ENCODE measurements around the gene SCN4B.

DNA sequence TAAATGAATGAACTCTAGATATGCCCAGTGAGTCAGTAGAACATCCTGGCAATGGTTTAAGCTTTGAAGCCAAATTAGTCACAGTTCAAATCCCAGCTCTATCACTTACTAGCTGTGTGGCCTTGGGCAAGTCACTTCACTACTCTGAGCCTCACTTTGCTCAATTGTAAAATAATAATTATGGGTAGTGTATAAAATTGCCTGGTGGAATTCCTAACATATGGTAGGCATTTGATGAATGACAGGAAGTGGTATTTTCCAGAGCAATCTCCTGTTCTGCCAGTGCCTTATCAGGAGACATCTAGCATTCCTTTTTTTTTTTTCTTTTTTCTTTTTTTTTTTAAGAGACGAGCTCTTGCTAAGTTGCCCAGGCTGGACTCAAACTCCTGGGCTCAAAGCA lies 13.0 kb downstream of the SCN4B start:
- TF ChIP-seq EZH2 (IDR thresholded peaks at IDR 0.05): no peak
- TF ChIP-seq, protein P1, sequence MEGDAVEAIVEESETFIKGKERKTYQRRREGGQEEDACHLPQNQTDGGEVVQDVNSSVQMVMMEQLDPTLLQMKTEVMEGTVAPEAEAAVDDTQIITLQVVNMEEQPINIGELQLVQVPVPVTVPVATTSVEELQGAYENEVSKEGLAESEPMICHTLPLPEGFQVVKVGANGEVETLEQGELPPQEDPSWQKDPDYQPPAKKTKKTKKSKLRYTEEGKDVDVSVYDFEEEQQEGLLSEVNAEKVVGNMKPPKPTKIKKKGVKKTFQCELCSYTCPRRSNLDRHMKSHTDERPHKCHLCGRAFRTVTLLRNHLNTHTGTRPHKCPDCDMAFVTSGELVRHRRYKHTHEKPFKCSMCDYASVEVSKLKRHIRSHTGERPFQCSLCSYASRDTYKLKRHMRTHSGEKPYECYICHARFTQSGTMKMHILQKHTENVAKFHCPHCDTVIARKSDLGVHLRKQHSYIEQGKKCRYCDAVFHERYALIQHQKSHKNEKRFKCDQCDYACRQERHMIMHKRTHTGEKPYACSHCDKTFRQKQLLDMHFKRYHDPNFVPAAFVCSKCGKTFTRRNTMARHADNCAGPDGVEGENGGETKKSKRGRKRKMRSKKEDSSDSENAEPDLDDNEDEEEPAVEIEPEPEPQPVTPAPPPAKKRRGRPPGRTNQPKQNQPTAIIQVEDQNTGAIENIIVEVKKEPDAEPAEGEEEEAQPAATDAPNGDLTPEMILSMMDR (IDR thresholded peaks at IDR 0.05): no peak

Data from neural progenitor cell (in vitro differentiated cells).